GM12878 (cell line): ENCODE results near the gene DQX1. TPM values are rescaled to one million over a fixed set of nuclear protein-coding genes. Genes with fewer than 3 reads are reported as not detected.

Source experiments
- NBN ChIP-seq: fragments of 450-650 bp; IDR thresholded peaks from 2 replicates; pipeline ENCODE4 v1.6.1; 2016
- ZBTB33 ChIP-seq: fragments of 450-650 bp; IDR thresholded peaks from 2 replicates; pipeline ENCODE4 v1.6.1; 2017; ENCODE audit warnings: mild to moderate bottlenecking
- ZBTB40 ChIP-seq: fragments of 450-650 bp; IDR thresholded peaks from 2 replicates; pipeline ENCODE4 v1.6.1; 2016; ENCODE audit warnings: mild to moderate bottlenecking, moderate library complexity, borderline replicate concordance
- polyA plus RNA-seq, 11 experiments: library from polyadenylated mRNA; depleted of rRNA in 4 of 11; unstranded in 6 of 11; stranded (reverse) in 5 of 11; fragments of >200 nt; fragmentation: Nextera tagmentation in 4 of 11; fragmentation: Illumina TruSeq in 1 of 11; extraction: Ambion mirVana in 4 of 11; extraction: Trizol in 1 of 11; gene quantifications; 1 replicate in 1 of 11; 2 replicates in 10 of 11; pipeline versions ENCODE4 v1.2.1 to v1.2.3, GENCODE V29; 2011 to 2016; ENCODE audit warnings: inconsistent platforms in 2 of 11, missing spikeins in 2 of 11, low read depth in 1 of 11
- total RNA-seq, 4 experiments: library from RNA; depleted of rRNA in 3 of 4; stranded (reverse); fragments of >200 nt in 3 of 4; fragmentation: Illumina TruSeq in 1 of 4; extraction: Trizol in 1 of 4; gene quantifications; 2 replicates each; pipeline versions ENCODE4 v1.2.1 to v1.2.3, GENCODE V29; 2013 to 2021

Gene DQX1
- total and polyA plus RNA-seq, 10 of the 15 experiments (the other 5 are each of a cell fraction or from before 2014, with no cell fraction given): 0.34 to 2.1 (median 0.86) TPM

GRCh38 chr2:74497777-74498499, 28.1 kb downstream of the DQX1 start (continued):
- no peak for TF ChIP-seq ZBTB33
- TF ChIP-seq ZBTB40: no peak
- TF ChIP-seq NBN: no peak
